ENCODE results near the gene CTU2.

CTU2 gene

DNA sequence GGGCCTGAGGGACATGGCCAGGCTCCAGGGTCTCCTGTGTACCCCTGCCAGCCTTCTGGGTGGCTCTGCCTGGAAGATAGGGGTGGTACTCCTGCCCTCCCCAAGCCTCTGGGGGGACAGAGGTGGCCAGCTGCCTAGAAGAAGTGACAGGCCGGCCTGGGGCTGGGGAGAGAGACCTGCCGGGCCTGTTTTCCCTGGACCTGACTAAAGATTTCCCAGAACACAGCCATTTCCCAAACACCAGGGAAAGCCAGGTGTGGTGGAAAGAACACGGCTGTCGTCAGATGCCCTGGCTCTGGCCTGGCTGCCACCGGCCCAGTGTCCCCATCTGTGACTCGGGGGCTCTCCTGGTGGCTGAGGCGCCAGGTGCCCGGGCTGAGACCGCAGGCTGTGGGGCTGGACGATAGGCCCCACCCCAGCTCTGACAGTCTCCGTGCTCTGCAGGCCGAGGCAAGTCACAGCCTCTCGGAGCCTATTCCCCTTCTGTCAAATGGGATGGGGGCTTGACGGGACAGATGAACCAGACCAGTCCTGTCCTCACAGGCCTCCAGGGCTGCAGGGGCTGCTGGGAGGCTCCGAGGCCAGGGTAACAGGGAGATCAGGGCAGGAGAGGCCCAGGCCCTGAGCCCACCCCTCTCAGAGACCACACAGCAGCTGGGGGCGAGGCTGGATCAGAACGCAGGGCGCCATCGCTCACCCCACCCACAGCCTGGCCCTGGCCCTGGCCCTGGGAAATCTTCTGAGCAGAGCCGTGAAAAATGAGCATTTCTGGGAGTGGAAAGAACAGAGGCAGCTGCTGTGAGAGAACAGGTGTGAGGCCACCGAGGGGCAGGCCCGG lies 33.1 kb downstream of the CTU2 start:
- TF ChIP-seq, protein P1, sequence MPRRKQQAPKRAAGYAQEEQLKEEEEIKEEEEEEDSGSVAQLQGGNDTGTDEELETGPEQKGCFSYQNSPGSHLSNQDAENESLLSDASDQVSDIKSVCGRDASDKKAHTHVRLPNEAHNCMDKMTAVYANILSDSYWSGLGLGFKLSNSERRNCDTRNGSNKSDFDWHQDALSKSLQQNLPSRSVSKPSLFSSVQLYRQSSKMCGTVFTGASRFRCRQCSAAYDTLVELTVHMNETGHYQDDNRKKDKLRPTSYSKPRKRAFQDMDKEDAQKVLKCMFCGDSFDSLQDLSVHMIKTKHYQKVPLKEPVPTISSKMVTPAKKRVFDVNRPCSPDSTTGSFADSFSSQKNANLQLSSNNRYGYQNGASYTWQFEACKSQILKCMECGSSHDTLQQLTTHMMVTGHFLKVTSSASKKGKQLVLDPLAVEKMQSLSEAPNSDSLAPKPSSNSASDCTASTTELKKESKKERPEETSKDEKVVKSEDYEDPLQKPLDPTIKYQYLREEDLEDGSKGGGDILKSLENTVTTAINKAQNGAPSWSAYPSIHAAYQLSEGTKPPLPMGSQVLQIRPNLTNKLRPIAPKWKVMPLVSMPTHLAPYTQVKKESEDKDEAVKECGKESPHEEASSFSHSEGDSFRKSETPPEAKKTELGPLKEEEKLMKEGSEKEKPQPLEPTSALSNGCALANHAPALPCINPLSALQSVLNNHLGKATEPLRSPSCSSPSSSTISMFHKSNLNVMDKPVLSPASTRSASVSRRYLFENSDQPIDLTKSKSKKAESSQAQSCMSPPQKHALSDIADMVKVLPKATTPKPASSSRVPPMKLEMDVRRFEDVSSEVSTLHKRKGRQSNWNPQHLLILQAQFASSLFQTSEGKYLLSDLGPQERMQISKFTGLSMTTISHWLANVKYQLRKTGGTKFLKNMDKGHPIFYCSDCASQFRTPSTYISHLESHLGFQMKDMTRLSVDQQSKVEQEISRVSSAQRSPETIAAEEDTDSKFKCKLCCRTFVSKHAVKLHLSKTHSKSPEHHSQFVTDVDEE (CRISPR knock-in tag; IDR thresholded peaks at IDR 0.05) = no peak
- TF ChIP-seq SNAI2 (CRISPR knock-in tag; IDR thresholded peaks at IDR 0.05) = no peak
- no peak for TF ChIP-seq BACH2 (CRISPR knock-in tag; IDR thresholded peaks at IDR 0.05; ENCODE audit: borderline replicate concordance)
- TF ChIP-seq, protein P2, sequence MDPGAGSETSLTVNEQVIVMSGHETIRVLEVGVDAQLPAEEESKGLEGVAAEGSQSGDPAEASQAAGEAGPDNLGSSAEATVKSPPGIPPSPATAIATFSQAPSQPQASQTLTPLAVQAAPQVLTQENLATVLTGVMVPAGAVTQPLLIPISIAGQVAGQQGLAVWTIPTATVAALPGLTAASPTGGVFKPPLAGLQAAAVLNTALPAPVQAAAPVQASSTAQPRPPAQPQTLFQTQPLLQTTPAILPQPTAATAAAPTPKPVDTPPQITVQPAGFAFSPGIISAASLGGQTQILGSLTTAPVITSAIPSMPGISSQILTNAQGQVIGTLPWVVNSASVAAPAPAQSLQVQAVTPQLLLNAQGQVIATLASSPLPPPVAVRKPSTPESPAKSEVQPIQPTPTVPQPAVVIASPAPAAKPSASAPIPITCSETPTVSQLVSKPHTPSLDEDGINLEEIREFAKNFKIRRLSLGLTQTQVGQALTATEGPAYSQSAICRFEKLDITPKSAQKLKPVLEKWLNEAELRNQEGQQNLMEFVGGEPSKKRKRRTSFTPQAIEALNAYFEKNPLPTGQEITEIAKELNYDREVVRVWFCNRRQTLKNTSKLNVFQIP (CRISPR knock-in tag; IDR thresholded peaks at IDR 0.05; ENCODE audit: borderline replicate concordance, low read depth) = no peak
- TF ChIP-seq CSDC2 (CRISPR knock-in tag; IDR thresholded peaks at IDR 0.05) = no peak
- no peak for TF ChIP-seq ZC3H10 (CRISPR knock-in tag; IDR thresholded peaks at IDR 0.05)
- TF ChIP-seq ZFP30 (CRISPR knock-in tag; IDR thresholded peaks at IDR 0.05) = no peak
- no peak for TF ChIP-seq TOX (CRISPR knock-in tag; IDR thresholded peaks at IDR 0.05; ENCODE audit: borderline replicate concordance)
- TF ChIP-seq, protein P3, sequence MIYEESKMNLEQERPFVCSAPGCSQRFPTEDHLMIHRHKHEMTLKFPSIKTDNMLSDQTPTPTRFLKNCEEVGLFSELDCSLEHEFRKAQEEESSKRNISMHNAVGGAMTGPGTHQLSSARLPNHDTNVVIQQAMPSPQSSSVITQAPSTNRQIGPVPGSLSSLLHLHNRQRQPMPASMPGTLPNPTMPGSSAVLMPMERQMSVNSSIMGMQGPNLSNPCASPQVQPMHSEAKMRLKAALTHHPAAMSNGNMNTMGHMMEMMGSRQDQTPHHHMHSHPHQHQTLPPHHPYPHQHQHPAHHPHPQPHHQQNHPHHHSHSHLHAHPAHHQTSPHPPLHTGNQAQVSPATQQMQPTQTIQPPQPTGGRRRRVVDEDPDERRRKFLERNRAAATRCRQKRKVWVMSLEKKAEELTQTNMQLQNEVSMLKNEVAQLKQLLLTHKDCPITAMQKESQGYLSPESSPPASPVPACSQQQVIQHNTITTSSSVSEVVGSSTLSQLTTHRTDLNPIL (CRISPR knock-in tag; IDR thresholded peaks at IDR 0.05; ENCODE audit: low read depth) = no peak
- TF ChIP-seq ZNF8 (CRISPR knock-in tag; IDR thresholded peaks at IDR 0.05) = no peak
- TF ChIP-seq OSR1 (CRISPR knock-in tag; IDR thresholded peaks at IDR 0.05) = no peak
- TF ChIP-seq ZNF70 (CRISPR knock-in tag; IDR thresholded peaks at IDR 0.05) = no peak
- no peak for TF ChIP-seq ARNTL (CRISPR knock-in tag; IDR thresholded peaks at IDR 0.05; ENCODE audit: borderline replicate concordance, low read depth)
- TF ChIP-seq, protein P4, sequence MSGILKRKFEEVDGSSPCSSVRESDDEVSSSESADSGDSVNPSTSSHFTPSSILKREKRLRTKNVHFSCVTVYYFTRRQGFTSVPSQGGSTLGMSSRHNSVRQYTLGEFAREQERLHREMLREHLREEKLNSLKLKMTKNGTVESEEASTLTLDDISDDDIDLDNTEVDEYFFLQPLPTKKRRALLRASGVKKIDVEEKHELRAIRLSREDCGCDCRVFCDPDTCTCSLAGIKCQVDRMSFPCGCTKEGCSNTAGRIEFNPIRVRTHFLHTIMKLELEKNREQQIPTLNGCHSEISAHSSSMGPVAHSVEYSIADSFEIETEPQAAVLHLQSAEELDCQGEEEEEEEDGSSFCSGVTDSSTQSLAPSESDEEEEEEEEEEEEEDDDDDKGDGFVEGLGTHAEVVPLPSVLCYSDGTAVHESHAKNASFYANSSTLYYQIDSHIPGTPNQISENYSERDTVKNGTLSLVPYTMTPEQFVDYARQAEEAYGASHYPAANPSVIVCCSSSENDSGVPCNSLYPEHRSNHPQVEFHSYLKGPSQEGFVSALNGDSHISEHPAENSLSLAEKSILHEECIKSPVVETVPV (CRISPR knock-in tag; IDR thresholded peaks at IDR 0.05) = no peak
- TF ChIP-seq TCF4 (CRISPR knock-in tag; IDR thresholded peaks at IDR 0.05; ENCODE audit: borderline replicate concordance) = no peak
- no peak for TF ChIP-seq ISL1 (CRISPR knock-in tag; IDR thresholded peaks at IDR 0.05)
- TF ChIP-seq ZFP3 (CRISPR knock-in tag; IDR thresholded peaks at IDR 0.05) = no peak
- TF ChIP-seq GLIS3 (CRISPR knock-in tag; IDR thresholded peaks at IDR 0.05) = no peak
- TF ChIP-seq ESRRG (CRISPR knock-in tag; IDR thresholded peaks at IDR 0.05) = no peak
- ATAC-seq = no peak

DNA sequence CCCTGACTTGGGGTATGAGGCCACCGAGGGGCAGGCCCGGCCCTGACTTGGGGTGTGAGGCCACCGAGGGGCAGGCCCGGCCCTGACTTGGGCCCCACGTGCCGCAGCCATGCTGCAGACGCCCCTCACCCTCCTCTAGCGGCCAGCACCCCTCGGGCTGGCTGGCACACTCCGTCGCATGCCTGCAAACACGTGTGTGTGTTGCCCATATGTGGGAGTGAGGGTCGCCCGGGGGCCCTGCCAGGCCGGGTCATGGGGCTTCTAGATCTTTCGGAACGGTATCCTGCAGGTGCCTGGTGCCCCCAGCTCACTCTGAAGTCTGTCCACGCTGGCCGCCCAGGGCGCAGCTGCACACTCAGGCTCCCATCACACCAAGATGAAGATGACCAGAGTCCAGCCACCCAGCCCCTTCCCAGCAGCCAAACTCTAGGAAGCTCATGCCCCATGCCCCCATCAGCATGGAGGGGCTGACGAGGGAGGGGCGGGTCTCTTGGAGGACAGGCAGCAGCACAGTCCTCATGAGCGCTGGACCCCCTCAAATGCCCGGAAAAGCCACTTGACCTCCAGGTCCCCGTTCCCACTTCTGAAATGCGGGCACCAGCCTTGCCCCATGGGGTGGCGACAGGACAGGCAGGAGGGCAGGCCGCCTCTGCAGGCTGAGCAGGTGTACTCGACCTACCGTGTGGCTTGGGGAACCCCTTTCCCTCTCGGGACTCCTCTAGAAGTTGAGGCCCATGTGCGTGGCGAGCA lies 33.8 kb downstream of the CTU2 start:
- no peak for TF ChIP-seq ZNF565 (CRISPR knock-in tag; conservative IDR thresholded peaks at IDR 0.05; ENCODE audit: low read depth)
- no peak for TF ChIP-seq TOX (CRISPR knock-in tag; IDR thresholded peaks at IDR 0.05; ENCODE audit: borderline replicate concordance)
- TF ChIP-seq TCF4 (CRISPR knock-in tag; IDR thresholded peaks at IDR 0.05; ENCODE audit: borderline replicate concordance) = no peak
- TF ChIP-seq, protein P5, sequence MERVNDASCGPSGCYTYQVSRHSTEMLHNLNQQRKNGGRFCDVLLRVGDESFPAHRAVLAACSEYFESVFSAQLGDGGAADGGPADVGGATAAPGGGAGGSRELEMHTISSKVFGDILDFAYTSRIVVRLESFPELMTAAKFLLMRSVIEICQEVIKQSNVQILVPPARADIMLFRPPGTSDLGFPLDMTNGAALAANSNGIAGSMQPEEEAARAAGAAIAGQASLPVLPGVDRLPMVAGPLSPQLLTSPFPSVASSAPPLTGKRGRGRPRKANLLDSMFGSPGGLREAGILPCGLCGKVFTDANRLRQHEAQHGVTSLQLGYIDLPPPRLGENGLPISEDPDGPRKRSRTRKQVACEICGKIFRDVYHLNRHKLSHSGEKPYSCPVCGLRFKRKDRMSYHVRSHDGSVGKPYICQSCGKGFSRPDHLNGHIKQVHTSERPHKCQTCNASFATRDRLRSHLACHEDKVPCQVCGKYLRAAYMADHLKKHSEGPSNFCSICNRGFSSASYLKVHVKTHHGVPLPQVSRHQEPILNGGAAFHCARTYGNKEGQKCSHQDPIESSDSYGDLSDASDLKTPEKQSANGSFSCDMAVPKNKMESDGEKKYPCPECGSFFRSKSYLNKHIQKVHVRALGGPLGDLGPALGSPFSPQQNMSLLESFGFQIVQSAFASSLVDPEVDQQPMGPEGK (CRISPR knock-in tag; IDR thresholded peaks at IDR 0.05; ENCODE audit: borderline replicate concordance) = no peak
- no peak for ATAC-seq
